MCF 10A (cell line): ENCODE data around the gene SMTNL1. TPM values are rescaled to one million over a fixed set of nuclear protein-coding genes. Genes with fewer than 3 reads are reported as not detected.
A peak's percentile ranks its signal among the peaks of the same experiment; 100 is the strongest.

Experiments
- BruUV-seq: library from RNA; stranded (reverse); fragments of 400-500 nt; replicated peaks from 2 replicates; lab custom pipeline; 2021; lab: Mats Ljungman, UMichigan
- CTCF ChIA-PET: fragments of 300-600 bp; sonication (Branson Sonifier 250); formaldehyde crosslinking; extraction: SDS; loops from one replicate; lab custom pipeline; 2021; ENCODE audit warnings: antibody characterized with exemption, inconsistent platforms; lab: Yijun Ruan, JAX
- POLR2A ChIA-PET: fragments of 300-600, 350-650 bp; sonication (Branson Sonifier 250); formaldehyde crosslinking; extraction: SDS; loops from one replicate; lab custom pipeline; 2020; ENCODE audit warnings: antibody characterized with exemption, inconsistent platforms; lab: Yijun Ruan, JAX
- DNase-seq: peaks from one replicate; pipeline ENCODE4 v3.0.0-alpha.2; 2018; ENCODE audit not compliant: unreplicated experiment
- H3K27ac Mint-ChIP-seq: one replicate; pipeline ENCODE4 v1.8.0; 2022; ENCODE audit warnings: mild to moderate bottlenecking, low read depth, mixed read lengths; ENCODE audit not compliant: unreplicated experiment
- H3K27me3 Mint-ChIP-seq: one replicate; pipeline ENCODE4 v1.8.0; 2022; ENCODE audit warnings: mixed read lengths; ENCODE audit not compliant: insufficient read depth, unreplicated experiment
- H3K36me3 Mint-ChIP-seq: one replicate; pipeline ENCODE4 v1.8.0; 2022; ENCODE audit warnings: mild to moderate bottlenecking, moderate library complexity, mixed read lengths; ENCODE audit not compliant: insufficient read depth, unreplicated experiment
- H3K4me1 Mint-ChIP-seq: one replicate; pipeline ENCODE4 v1.8.0; 2022; ENCODE audit warnings: mixed read lengths; ENCODE audit not compliant: insufficient read depth, unreplicated experiment
- H3K4me3 Mint-ChIP-seq: one replicate; pipeline ENCODE4 v1.8.0; 2022; ENCODE audit warnings: mild to moderate bottlenecking, moderate library complexity, mixed read lengths; ENCODE audit not compliant: unreplicated experiment
- H3K9me3 Mint-ChIP-seq: one replicate; pipeline ENCODE4 v1.8.0; 2022; ENCODE audit warnings: mixed read lengths; ENCODE audit not compliant: unreplicated experiment
- intact Hi-C: fragments of 100-400 bp; cut with micrococcal nuclease; formaldehyde crosslinking; loops from 2 replicates; pipeline ENCODE4 v1.14.1; 2022
- total RNA-seq: library from RNA; stranded (reverse); gene quantifications from 2 replicates; pipeline ENCODE4 v1.2.3, GENCODE V29; 2022
- TF ChIP-seq, protein P1 (sequence below): fragments of 200-600 bp; IDR thresholded peaks from one replicate; pipeline ENCODE4 v1.8.0; 2022; ENCODE audit warnings: antibody characterized with exemption, mild to moderate bottlenecking; ENCODE audit not compliant: unreplicated experiment

Gene SMTNL1
- total RNA-seq, 1 experiment from 2014 or later: not detected

DNA sequence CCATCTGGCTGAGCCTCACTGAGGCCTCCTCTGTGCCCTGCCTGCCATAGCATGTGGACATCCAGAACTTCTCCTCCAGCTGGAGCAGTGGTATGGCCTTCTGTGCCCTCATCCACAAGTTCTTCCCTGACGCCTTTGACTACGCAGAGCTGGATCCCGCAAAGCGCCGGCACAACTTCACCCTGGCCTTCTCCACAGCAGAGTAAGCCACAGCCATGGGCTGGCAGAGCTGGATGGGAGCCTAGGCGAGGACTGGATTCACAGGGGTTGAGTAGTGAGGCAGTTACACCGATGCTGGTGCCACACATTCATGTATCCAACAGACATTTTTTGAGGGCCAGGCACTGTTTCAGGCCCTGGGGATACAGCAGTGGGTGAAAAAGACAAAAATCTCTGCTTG, 9.1 kb downstream of the SMTNL1 start:
- POLR2A ChIA-PET: interaction anchor here (0.9 to 1.2 kb wide), 2 partner anchors 11 to 19 kb away, joined by 3 read pairs; no protein-coding TSS in a partner anchor
- H3K4me1 Mint-ChIP-seq: peaks cover 7% of the 10 kb centered on the region
- no peaks in the 10 kb centered on the region for H3K9me3 Mint-ChIP-seq
- TF ChIP-seq, protein P1, sequence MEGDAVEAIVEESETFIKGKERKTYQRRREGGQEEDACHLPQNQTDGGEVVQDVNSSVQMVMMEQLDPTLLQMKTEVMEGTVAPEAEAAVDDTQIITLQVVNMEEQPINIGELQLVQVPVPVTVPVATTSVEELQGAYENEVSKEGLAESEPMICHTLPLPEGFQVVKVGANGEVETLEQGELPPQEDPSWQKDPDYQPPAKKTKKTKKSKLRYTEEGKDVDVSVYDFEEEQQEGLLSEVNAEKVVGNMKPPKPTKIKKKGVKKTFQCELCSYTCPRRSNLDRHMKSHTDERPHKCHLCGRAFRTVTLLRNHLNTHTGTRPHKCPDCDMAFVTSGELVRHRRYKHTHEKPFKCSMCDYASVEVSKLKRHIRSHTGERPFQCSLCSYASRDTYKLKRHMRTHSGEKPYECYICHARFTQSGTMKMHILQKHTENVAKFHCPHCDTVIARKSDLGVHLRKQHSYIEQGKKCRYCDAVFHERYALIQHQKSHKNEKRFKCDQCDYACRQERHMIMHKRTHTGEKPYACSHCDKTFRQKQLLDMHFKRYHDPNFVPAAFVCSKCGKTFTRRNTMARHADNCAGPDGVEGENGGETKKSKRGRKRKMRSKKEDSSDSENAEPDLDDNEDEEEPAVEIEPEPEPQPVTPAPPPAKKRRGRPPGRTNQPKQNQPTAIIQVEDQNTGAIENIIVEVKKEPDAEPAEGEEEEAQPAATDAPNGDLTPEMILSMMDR: no peak
- no TSS peak for BruUV-seq
- H3K27ac Mint-ChIP-seq: no peak overlapping the region
- CTCF ChIA-PET: interaction anchor here (0.8 to 2.0 kb wide), 3 partner anchors 16 to 100 kb away, joined by 3 to 7 read pairs (median 4); partner anchors contain the start of gene UBE2L6
- intact Hi-C loops: no loop called here
- H3K27me3 Mint-ChIP-seq: peaks cover 19% of the 10 kb centered on the region
- no peak for DNase-seq
- no peak overlapping the region for H3K4me3 Mint-ChIP-seq
- peaks cover 18% of the 10 kb centered on the region for H3K36me3 Mint-ChIP-seq

DNA sequence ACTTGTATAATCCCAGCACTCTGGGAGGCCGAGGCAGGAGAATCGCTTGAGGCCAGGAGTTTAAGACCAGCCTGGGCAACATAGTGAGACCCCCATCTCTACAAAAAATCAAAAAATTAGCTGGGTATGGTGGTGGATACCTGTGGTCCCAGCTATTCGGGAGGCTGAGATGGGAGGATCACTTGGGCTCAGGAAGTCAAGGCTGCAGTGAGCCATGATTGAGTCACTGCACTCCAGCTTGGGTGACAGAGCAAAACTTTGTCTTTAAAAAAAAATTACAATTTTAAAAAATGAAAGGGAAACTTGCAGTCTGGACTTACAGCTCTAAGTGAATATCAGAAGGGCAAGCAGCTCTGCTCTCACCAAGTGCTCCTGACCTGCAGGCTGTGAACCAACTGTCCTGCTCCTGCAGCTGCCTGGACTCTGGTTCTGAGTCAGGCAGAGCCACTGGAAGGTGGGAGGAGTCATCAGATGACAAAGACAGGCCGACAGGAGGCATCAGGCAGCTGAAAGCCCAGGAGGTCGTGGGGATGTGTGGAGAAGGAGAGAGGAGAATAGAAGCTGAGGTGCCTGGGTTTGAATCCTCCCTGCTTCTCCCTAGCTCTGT, 9.6 kb downstream of the SMTNL1 start:
- no peak overlapping the region for H3K4me3 Mint-ChIP-seq
- H3K27ac Mint-ChIP-seq: no peak overlapping the region
- peaks cover 22% of the 10 kb centered on the region for H3K36me3 Mint-ChIP-seq
- peak; percentile 26 for DNase-seq
- TF ChIP-seq, protein P1: no peak
- POLR2A ChIA-PET: interaction anchor here (0.9 to 1.7 kb wide), 4 partner anchors 10 to 19 kb away, joined by 3 read pairs; no protein-coding TSS in a partner anchor
- peaks cover 7% of the 10 kb centered on the region for H3K4me1 Mint-ChIP-seq
- CTCF ChIA-PET: interaction anchor here (0.5 to 1.5 kb wide), 8 partner anchors 11 to 100 kb away, joined by 3 to 5 read pairs (median 4); no protein-coding TSS in a partner anchor
- peaks cover 19% of the 10 kb centered on the region for H3K27me3 Mint-ChIP-seq
- BruUV-seq: no TSS peak
- intact Hi-C loops: no loop called here
- no peaks in the 10 kb centered on the region for H3K9me3 Mint-ChIP-seq

DNA sequence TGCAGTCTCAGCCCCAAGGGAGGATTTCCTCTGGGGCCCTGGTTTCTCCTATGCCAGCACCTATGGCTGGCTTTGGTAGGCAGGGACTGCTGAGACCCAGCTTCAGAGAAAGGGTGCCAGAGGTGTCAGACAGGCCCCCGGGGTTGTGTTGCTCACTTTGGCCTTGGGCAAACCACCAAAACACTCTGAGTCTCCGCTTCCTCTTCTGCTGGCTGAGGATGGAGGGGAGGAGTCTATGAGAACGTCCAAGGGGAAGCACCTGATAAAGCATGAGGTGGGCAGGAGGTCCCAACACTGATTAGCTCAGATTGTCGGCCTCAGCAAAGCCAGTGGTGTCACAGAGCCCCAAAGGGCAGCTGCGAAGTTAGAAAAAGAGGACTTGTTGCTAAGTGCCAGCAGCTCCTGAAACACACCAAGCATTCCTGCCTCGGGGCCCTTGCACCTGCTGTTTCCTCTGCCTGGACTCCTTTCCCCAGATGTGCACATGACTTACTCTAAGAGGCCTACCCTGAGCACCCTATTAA, 10.5 kb downstream of the SMTNL1 start:
- no peak overlapping the region for H3K4me3 Mint-ChIP-seq
- no TSS peak for BruUV-seq
- TF ChIP-seq, protein P1: no peak
- H3K27ac Mint-ChIP-seq: no peak overlapping the region
- H3K4me1 Mint-ChIP-seq: peaks cover 7% of the 10 kb centered on the region
- intact Hi-C loops: no loop called here
- ChIA-PET CTCF (interaction anchor here (0.7 to 2.0 kb wide), 7 partner anchors 10 to 766 kb away, joined by 3 to 10 read pairs (median 4); partner anchors contain the start of gene UBE2L6), POLR2A (interaction anchor here (1.1 to 1.7 kb wide), 2 partner anchors 14 to 16 kb away, joined by 3 read pairs; no protein-coding TSS in a partner anchor)
- peaks cover 11% of the 10 kb centered on the region for H3K27me3 Mint-ChIP-seq
- no peaks in the 10 kb centered on the region for H3K9me3 Mint-ChIP-seq
- no peak for DNase-seq
- peaks cover 25% of the 10 kb centered on the region for H3K36me3 Mint-ChIP-seq

DNA sequence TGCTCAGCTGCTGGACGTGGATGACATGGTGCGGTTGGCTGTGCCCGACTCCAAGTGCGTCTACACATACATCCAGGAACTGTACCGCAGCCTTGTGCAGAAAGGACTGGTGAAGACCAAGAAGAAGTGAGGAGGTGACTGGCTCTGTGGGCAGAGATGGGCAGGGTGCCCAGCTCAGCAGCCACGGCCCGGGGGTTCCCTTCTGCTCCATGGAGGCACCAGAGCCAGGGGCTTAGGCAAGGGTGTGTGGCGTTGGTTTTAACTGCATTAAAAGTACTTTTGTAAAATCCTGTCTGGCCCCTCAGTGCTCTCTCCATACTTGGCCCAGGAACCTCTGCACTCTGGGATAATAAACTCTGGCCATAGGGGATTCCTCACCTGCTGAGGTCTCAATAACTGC, 12.6 kb downstream of the SMTNL1 start:
- CTCF ChIA-PET: interaction anchor here (0.9 to 2.1 kb wide), 5 partner anchors 18 to 203 kb away, joined by 3 to 10 read pairs (median 7); partner anchors contain the start of gene UBE2L6
- Mint-ChIP-seq H3K27ac (no peak overlapping the region), H3K36me3 (peaks cover 39% of the 10 kb centered on the region), H3K9me3 (no peaks in the 10 kb centered on the region), H3K27me3 (no peaks in the 10 kb centered on the region), H3K4me1 (peaks cover 7% of the 10 kb centered on the region), H3K4me3 (no peak overlapping the region)
- BruUV-seq: no TSS peak
- POLR2A ChIA-PET: interaction anchor here (0.7 to 1.1 kb wide), 2 partner anchors 18 to 93 kb away, joined by 3 read pairs; partner anchors contain the start of gene UBE2L6
- DNase-seq: no peak
- TF ChIP-seq, protein P1: no peak
- intact Hi-C loops: no loop called here
